HG02973 (cell line): ENCODE measurements around the gene PPARGC1A.

Experiments used
- ATAC-seq: cut with Tn5 transposase; IDR thresholded peaks from one replicate; pipeline ENCODE4 v1.9.1; 2021; ENCODE audit warnings: moderate library complexity; ENCODE audit not compliant: unreplicated experiment

Gene PPARGC1A, protein sequence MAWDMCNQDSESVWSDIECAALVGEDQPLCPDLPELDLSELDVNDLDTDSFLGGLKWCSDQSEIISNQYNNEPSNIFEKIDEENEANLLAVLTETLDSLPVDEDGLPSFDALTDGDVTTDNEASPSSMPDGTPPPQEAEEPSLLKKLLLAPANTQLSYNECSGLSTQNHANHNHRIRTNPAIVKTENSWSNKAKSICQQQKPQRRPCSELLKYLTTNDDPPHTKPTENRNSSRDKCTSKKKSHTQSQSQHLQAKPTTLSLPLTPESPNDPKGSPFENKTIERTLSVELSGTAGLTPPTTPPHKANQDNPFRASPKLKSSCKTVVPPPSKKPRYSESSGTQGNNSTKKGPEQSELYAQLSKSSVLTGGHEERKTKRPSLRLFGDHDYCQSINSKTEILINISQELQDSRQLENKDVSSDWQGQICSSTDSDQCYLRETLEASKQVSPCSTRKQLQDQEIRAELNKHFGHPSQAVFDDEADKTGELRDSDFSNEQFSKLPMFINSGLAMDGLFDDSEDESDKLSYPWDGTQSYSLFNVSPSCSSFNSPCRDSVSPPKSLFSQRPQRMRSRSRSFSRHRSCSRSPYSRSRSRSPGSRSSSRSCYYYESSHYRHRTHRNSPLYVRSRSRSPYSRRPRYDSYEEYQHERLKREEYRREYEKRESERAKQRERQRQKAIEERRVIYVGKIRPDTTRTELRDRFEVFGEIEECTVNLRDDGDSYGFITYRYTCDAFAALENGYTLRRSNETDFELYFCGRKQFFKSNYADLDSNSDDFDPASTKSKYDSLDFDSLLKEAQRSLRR

DNA sequence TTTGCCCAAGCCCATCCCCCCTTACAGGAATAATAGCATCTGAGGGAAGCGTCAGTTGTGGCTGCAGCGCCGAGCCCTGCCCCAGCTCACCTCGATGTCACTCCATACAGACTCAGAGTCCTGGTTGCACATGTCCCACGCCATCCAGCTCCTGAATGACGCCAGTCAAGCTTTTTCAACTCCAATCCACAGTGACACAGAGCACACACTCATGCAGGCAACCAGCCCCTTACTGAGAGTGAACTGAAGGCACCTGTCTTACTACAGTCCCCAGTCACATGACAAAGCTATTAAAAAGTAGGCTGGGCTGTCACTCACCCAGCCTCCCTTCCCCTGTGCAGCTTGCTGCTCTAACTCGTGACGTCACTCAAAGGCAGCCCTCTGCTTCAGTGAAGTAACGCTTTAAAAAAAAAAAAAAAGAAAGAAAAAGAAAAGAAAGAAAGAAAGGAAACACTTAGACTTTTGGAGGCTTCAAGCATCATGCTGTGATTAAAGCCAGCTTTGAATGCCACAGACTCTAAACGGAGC is at the start of gene PPARGC1A:
Gene PPARGC1A (minus strand): TSS at position 234 of the 528 bp plus-strand sequence. CDS start 90 bp downstream, at position 144.
- no peak for ATAC-seq

DNA sequence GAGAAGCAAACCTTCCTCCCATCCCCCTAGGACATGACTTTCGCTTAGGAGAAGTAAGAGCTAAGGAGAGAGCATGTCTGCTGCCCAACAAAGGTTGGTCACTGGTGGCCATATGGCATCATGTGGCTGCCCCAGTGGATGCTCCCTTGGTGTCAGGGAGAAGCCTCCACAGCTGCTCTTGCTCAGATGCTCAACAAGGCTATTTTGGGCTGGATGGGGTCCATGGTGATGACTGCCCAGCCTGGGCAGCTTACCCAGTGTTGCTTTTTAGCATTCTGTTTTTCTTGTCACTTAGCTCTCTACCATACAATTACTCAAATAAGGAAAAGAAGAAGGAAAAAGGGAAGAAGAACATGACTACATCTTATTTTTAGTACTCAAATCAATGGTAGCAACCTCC is 48.9 kb upstream of the PPARGC1A start:
- ATAC-seq: no peak

DNA sequence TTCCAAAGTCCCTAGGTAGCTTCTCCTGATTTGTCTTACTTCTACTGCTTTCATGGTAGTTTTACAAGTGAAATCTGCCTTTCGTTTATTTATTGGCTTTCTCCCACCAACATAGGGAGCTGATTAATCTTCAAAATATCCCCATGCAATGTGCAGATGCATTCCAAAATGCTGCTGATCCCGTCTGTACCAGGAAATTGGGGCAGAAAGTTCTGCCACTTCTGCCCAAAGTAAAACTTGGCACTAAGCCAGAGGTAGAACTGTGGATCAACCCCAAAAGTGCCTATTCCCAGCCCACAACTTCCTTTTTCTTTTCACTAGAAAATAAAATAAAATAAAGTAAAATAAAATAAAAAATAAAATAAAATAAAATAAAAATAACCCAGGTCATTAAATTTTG is 47.3 kb upstream of the PPARGC1A start:
- ATAC-seq: no peak

DNA sequence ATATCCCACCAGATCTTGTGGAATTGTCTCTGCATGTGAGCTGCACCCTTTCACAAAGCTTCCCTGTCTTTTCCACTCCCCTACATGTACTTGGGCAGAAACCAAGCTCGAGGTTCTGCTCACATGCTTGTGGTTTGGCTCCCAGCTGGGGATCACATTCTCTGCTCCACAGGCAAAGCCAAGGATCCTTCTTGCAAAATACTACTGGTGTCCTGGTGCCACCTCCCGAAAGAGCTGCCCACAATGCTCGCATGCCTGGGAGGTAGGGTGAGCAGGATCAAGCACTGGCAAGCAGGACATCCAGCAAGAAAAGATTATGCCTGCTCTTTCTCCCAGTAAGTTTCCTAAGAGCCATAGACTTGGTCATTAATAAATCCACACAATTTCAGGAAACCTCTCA is 45.1 kb upstream of the PPARGC1A start:
- ATAC-seq: no peak

DNA sequence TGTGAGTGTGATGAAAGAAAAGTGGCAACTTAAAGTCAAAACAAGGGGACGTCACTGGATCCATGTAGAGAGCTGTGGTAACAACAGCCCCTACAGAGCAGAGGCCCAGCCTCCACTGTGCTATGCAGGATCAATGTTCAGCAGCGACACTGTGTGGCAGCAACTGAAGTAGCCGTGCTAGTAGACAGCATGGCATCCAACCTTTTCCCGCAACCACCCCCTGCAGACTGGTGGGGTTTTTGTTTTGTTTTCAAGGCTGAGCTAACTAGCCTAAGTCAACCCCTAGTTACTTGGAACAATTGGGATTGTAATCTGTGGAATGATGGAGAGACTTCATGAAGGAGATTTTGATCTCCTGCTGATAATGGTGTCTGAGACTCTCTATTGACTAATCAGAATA is 44.4 kb upstream of the PPARGC1A start:
- ATAC-seq: no peak

DNA sequence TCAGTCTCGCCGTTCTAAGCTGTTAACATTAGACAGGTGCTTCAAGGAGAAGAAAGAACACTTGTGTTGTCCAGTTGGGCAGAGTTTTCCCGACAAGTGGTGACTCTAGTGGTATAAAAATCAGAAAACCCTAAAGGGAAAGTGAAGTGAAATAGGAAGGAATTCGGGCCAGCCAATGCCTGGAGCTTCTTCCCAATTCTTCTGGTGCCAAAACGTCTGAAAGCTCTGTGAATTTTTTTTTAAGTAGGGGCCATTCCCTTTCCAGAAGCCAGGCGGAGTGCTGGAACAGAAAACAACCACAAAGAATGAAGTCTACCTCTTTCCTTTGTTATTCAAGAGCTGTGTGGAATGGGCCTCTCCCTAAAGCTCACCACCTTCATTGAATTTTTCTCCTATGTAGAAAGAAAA is 43.1 kb upstream of the PPARGC1A start:
- ATAC-seq: no peak

DNA sequence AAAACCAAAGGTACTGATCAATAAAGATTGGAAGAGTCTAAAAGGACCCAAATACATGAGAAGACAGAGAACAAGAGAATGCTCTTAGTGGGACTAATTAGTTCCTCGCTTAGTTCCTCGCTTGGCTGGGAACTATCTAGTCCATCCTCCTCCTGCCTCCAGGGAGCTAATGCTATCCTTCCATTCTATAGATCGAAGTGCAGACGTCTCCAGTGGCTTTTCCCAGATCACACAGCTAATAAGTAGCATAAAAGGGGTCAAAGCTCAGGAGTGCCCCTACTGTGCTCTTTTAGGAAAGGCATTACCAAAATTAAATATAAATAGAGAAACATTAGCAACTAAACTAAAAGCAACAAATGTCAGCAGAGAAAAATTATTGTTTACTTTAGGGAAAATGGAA is 42.3 kb upstream of the PPARGC1A start:
- no peak for ATAC-seq

DNA sequence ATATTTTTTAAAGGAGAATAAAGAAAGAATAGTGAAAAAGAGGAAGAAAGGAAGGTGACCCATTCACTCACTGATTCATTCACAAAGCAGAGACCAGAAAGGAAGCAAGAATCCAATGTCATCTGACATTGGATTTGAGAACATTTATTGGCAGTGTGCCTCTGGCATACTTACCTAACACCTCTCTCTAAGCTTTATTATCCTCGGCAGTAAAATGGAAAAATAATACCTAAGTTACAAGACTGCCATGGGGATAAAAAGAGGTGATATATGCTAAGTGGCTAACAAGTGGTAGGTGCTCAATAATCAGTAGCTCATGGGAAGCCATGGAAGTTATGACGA is 41.6 kb upstream of the PPARGC1A start:
- ATAC-seq: no peak

DNA sequence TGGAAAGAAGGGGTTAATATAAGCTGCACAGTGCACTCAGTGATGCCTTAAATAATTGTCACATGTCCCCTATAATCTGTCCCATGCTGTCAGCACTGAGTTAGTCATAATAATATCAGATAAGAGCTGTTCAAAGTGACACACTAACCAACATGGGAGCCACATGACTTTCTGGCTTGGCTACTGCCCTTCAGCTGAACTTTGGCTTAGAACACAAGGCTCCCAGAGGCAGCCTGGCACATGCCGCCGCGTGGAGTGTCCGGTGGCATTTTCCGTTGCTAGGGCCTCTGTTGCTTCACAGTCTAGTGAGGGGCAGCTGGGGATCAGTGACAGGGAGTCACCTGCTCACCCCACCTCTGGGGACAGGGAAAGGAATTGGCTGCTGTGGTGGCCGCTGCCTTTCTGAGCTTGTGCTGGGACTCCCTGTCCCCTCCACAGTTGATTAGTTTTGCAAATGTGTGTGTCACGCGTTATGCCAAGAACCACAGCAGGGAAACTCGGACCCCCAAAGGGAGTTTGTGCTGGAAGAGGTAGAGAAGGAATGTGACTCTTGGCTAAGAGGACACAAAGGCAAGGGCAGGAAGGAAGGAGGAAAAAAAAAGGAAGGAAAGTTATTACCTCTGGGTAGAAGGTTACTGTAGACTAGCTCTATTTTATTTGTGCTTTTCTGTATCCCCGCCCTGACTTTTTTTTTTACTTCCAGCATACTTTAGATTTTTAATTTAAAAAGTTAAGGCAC is 41.1 kb upstream of the PPARGC1A start:
- ATAC-seq: no peak

DNA sequence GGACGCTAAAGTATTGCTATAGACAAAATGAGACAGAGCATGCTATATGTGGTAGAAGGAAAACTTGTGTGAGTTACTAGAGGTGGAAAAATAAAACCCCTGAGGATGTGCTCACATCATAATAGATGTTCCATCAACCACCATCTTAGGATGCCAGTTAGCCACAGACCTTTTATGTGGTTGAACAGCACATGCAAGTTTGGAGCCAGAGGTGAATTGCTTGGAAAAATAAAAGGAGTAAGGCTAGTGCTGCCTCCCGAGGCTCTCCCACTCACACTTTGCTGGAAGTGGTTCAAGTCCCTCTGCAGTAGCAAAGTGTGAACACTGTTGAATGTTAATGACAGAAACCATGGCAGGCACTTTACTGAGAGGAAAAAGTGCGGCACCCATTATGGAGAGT is 39.4 kb upstream of the PPARGC1A start:
- no peak for ATAC-seq

DNA sequence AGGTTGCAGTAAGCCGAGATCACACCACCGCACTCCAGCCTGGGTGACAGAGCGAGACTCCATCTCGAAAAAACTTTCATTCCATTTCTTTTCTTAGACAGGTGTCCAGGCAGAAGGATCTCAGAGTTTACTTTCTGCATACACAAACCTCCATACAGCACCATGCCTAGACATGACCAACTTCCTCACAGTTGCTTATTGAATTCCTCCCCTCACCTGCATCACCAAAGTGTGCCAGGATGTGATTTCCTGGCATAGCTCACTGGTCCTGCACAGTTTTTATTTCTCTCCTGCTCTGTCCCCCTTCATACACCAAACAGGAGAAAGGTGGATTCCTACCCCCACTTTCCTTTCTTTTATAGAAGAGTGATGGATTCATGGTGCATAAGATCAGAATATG is 34.7 kb upstream of the PPARGC1A start:
- ATAC-seq: no peak

DNA sequence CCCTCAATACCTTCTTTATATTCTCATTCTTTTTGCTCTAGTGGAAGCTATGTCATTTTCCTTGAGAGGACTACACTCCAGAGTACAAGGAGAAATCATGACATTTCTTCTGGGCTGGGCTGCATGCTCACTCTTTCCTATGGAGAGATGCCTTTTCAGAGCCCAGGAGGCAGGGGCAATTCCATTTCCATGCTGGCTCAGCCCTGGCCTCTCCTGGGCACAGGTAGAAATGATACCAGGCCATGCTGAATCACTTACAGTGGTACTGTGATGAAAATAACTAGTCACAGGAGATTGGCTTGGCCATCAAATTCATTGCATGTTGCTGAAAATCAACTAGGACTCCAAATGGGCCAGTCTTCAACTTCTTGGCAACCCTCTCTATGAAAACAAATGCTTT is 34.0 kb upstream of the PPARGC1A start:
- no peak for ATAC-seq

DNA sequence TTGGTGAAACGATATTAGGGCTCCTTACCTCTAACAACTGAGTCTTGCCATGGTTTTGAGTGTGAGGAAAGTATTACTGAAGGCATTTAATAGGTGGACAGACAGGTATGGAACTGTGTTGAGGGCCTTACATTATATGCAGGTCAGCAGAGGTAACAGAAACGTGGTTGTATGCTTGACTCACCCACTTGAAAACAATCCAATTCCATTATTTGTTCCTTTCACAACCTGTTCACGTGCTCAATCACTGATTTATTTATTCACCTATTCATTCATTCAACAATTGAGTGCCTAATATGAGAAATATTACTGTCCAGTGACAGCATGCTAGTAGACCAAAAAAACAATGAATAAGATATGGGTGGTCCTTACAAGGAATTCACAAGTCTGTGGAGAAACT is 33.3 kb upstream of the PPARGC1A start:
- no peak for ATAC-seq

DNA sequence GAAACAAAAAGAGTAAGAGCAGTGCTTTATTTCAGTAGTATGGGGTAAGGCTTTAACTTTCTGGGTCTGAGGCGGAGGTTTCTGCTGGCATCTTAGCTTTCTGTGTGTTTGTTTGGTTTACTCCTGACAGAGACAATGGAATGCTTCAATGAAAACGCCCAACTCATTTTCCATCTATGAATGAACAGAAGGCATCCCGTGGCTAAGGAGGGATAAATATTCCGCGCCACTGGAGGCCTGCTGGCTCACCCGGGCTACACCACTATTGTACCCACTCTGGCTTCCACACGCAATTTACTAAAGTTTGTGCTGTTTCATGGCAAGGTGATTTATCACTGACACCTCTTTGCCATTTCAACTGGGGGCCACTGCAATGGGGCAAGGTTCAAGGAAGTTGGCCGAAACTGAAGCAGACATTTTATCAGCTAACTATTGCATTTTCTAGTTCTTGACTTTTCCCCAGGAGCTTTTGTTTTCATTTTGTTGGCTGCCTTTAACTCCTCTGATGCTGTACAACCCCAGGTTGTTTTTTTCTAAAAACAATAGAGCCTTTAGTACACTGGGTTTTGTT is 32.8 kb upstream of the PPARGC1A start:
- ATAC-seq: no peak

DNA sequence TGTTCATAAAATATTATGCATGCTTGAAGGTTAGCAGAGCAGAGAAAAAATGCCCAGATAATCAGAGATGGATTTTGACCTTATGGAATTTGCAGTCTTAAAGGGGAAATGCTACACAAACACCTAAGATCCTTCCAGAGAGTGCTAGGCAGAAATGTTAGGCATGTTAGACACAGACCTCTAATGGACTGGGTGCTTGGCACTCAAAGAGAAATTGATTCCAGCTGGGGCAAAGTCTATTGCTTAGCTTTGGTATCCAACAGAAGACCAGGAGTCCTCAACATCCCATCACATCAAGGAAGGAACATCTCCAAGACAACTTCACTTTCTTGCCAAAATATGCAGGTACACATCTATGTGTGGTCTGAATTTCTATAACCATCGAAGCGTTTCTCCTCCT is 32.2 kb upstream of the PPARGC1A start:
- no peak for ATAC-seq

DNA sequence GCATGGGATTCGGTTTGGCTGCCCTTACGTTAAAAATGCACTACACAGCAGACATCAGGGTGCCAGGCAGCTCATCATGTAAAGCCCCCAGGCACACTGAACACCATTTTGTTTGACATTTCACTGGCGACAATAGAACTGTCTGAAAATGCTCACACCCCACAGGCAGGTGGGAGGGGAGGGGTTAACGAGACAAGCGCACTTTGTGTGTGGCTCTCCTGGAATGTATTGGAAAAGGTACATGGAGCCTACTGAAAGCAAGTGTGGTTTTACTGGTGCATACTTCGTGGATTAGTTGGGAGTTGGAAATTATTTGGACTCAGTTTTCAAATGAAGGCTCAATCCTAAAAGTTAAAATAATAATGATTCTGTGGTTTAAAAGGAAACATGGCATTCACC is 31.6 kb upstream of the PPARGC1A start:
- no peak for ATAC-seq

DNA sequence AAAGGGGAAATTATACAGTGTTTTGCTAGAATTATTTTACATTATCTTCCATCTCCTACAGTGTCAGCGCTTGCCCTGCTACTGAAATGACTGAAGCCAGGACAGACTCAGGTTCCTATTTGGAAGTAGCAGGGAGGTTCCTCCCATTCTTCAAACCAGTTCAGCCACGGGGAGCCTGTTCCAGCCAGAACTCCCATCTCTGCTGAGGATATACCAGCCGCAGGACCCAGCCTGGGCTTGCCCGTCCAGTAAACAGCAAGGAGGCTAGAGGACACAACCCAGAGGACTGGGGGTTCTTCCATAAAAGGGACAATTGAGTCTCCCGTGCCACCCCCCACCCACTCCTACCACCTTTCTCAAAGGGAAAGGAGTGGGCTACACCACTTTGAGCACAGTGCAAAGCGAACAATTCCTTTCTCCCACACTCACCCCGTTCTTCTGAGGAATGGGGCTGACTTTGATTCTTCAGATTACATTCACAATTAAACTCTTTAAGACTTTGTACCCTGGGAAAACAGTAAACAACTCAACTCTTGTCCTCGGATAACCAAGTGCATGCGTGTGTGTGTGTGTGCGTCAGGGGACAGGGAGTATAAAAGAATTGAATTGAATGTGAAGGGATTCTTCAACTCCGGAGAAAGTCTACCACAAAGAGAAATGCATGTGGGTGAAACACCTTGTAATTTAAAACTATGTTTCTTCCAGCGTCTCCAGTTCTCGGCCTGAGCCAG is 31.0 kb upstream of the PPARGC1A start:
- ATAC-seq: no peak

DNA sequence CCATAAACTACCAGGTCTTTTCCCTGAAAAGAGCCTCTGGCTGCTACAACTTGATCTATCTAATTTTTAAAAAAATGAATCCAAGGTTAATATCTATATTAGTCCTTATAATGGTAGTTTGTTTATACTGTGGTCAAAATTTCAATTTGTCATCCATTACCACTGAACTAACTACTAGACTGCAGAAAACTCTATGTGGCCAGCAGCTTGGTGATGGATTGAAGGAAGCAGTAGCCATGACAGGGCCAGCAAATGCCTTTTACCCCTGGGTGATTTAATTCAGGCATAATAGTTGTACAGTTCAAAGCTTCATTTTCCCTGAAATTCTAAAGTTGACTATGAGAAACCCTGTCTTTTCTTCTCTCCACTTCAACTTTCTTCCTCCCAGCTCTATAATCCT is 30.4 kb upstream of the PPARGC1A start:
- no peak for ATAC-seq

DNA sequence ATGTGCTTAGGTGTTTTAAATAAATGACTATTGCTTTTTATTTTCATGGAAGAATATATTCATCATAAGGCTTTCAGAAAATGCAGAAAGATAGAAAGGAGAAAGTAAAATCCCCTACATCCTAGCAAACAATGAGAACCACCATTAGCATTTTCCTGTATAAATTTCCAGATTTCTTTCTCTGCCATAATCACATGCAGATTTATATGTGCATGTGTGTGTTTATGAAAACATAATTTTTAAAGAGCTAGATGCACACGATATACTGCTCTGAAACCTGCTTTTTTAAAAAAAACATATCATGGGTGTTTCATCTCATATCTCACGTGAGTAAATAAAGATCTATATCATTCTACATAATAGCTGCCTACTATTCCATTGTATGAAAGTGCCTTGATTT is 26.4 kb upstream of the PPARGC1A start:
- ATAC-seq: no peak

DNA sequence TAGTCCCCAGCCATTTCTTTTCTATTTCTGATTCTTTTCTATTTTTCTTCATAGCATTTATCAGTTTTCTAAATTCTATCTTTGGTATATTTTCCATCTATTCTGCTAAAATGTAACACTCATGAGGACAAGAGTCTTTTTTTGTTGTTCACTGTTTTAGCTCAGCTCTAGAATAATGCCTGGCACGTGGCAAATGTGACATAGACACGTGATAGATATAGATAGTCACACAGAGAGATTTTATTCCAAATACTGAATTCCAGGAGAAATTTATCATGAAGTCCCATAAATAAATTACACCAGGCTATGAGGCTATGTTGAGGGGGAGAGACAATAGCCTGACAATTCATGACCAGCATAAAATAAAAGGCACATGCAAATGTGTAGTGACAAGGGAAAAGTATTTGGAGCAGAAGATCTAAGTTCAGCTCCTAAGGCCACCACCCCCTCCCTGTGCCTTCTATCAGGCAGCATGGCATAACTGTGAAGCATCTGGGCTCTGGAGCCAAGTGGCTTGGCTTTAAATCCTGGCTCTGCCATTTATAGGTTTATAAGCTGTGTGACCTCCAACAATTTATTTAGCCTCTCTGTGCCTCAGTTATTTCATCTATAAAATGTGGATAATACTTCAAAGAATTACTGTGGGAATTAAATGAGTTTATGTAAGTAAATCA is 25.7 kb upstream of the PPARGC1A start:
- no peak for ATAC-seq
